ENCODE results near the gene IHH. TPM values are rescaled to one million over a fixed set of nuclear protein-coding genes. Genes with fewer than 3 reads are reported as not detected.

The IHH gene
- total and polyA plus RNA-seq, 2 donors (not counting 3 experiments of a cell fraction or from before 2014, with no cell fraction given) = 0.03 TPM; not detected in 1

DNA sequence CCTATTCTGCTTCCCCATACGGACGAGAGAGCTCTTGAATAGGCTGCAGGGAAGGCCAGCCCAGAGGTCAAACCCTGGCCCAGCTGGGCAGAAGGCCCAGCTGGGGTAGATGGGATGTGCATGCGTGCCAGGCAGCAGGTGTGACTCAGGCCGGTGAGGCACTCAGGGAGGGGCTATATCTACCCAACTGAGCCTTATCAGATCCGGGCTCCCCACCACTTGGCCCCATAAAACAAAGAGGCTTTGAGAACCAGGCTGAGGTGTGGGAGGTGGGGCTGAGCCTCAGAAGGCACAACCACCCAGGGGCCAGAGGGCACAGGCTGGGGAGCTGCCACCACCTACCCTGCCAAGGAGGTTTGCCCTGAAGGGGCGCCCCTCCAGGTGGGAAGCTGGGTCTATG lies 11.4 kb downstream of the IHH start:
- POLR2A ChIA-PET = no interaction called here
- Histone ChIP-seq H3K4me2 (ENCODE audit: insufficient read depth, low read length) (no peak overlapping the region), H3K9me1 (replicated peaks; ENCODE audit: control insufficient read depth, extremely low read depth, insufficient read depth, low read length) (no peaks in the 10 kb centered on the region), H3K9me3 (replicated peaks; ENCODE audit: control insufficient read depth, insufficient read depth, low read length) (no peaks in the 10 kb centered on the region), H4K20me1 (replicated peaks; ENCODE audit: control insufficient read depth, extremely low read depth, insufficient read depth, low read length) (no peaks in the 10 kb centered on the region), H3K4me1 (ENCODE audit: control insufficient read depth, extremely low read depth, insufficient read depth, low read length) (no peaks in the 10 kb centered on the region), H3K27me3 (ENCODE audit: control insufficient read depth in 2 of 2, insufficient read depth in 2 of 2, low read length in 2 of 2) (peaks cover 0 to 5% of the 10 kb centered on the region in 2 experiments), H2AFZ (ENCODE audit: low read depth, low read length) (no peak overlapping the region), H3K4me3 (replicated peaks in 1 of 3; ENCODE audit: insufficient read depth in 1 of 3, low read depth in 1 of 3, low read length in 3 of 3) (no peak overlapping the region), H3K9ac (replicated peaks; ENCODE audit: extremely low read depth, insufficient read depth, low read length) (no peak overlapping the region), H3K79me2 (ENCODE audit: control insufficient read depth, insufficient read depth, low read length) (no peaks in the 10 kb centered on the region), H3K27ac (ENCODE audit: insufficient read depth, low read depth, low read length) (no peak overlapping the region), H3K36me3 (ENCODE audit: control insufficient read depth in 2 of 2, extremely low read depth in 1 of 2, insufficient read depth in 2 of 2, low read length in 2 of 2) (no peaks in the 10 kb centered on the region)
- CTCF ChIA-PET = interaction anchor here (1.3 to 2.2 kb wide), 2 partner anchors 19 to 24 kb away, joined by 4 to 13 read pairs; no protein-coding TSS in a partner anchor
- no peak for FAIRE-seq
- DNase-seq (ENCODE audit: low read depth, low spot score) = no peak
- intact Hi-C loops (cut with micrococcal nuclease) = no loop called here
- TF ChIP-seq MYC (IDR thresholded peaks at IDR 0.05; ENCODE audit: low read depth, low read length) = no peak
- no peak for TF ChIP-seq EZH2 (IDR thresholded peaks at IDR 0.05; ENCODE audit: borderline replicate concordance, low read depth, low read length, severe bottlenecking)
- TF ChIP-seq POLR2A (IDR thresholded peaks at IDR 0.05; ENCODE audit: low read depth, low read length) = no peak
- no peak for TF ChIP-seq MAX (IDR thresholded peaks at IDR 0.05; ENCODE audit: insufficient read depth, insufficient read length)
- no peak for TF ChIP-seq FOS (IDR thresholded peaks at IDR 0.05; ENCODE audit: borderline replicate concordance, insufficient read depth, low read length)
- no peak for TF ChIP-seq CTCF (IDR thresholded peaks at IDR 0.05; ENCODE audit: extremely low read depth in 1 of 2, insufficient read depth in 1 of 2, low read depth in 1 of 2, low read length in 2 of 2)
- TF ChIP-seq GATA2 (IDR thresholded peaks at IDR 0.05; ENCODE audit: insufficient read depth, insufficient read length, low read depth, low read length) = no peak
- TF ChIP-seq JUN (IDR thresholded peaks at IDR 0.05; ENCODE audit: borderline replicate concordance, insufficient read depth, insufficient read length, low read depth) = no peak
- no peak for TF ChIP-seq POLR2AphosphoS5 (IDR thresholded peaks at IDR 0.05; ENCODE audit: insufficient read depth, low read depth, low read length)
- dilution Hi-C loops (cut with MboI; ENCODE audit: extremely low pct_ligation_motif_present, low sequenced_read_pairs) = no loop called here
- no TSS peak for BruUV-seq (replicated peaks)

Measured in endothelial cell of umbilical vein (primary cell).